WTC11 (cell line): ENCODE data around the gene COMMD9.

Experiments used
- ARID4B ChIP-seq: sonication (generic); formaldehyde crosslinking; IDR thresholded peaks from 2 replicates; pipeline ENCODE4 v1.8.0; 2023; ENCODE audit warnings: missing genetic modification reagents, mild to moderate bottlenecking, borderline replicate concordance
- ATF6 ChIP-seq: sonication (generic); formaldehyde crosslinking; IDR thresholded peaks from 2 replicates; pipeline ENCODE4 v1.8.1; 2023; ENCODE audit warnings: mild to moderate bottlenecking, missing genetic modification reagents
- ETV6 ChIP-seq: sonication (generic); formaldehyde crosslinking; IDR thresholded peaks from 2 replicates; pipeline ENCODE4 v1.8.1; 2022; ENCODE audit warnings: mild to moderate bottlenecking, missing genetic modification reagents
- MAX ChIP-seq: sonication (generic); formaldehyde crosslinking; IDR thresholded peaks from 2 replicates; pipeline ENCODE4 v1.8.0; 2022; ENCODE audit warnings: mild to moderate bottlenecking, missing genetic modification reagents
- NR2C2 ChIP-seq: sonication (generic); formaldehyde crosslinking; IDR thresholded peaks from 2 replicates; pipeline ENCODE4 v1.8.0; 2022; ENCODE audit warnings: mild to moderate bottlenecking, missing genetic modification reagents
- RELA ChIP-seq: sonication (generic); formaldehyde crosslinking; IDR thresholded peaks from 2 replicates; pipeline ENCODE4 v1.8.1; 2022; ENCODE audit warnings: missing genetic modification reagents, mild to moderate bottlenecking, borderline replicate concordance
- USF2 ChIP-seq: sonication (generic); formaldehyde crosslinking; IDR thresholded peaks from 2 replicates; pipeline ENCODE4 v1.8.1; 2023; ENCODE audit warnings: mild to moderate bottlenecking, missing genetic modification reagents, moderate library complexity
- ZNF138 ChIP-seq: sonication (generic); formaldehyde crosslinking; conservative IDR thresholded peaks from 2 replicates; pipeline ENCODE4 v1.8.1; 2022; ENCODE audit warnings: mild to moderate bottlenecking, moderate library complexity, missing genetic modification reagents
- ZNF232 ChIP-seq: sonication (generic); formaldehyde crosslinking; IDR thresholded peaks from 2 replicates; pipeline ENCODE4 v1.8.0; 2022; ENCODE audit warnings: mild to moderate bottlenecking, missing genetic modification reagents
- ZNF317 ChIP-seq: sonication (generic); formaldehyde crosslinking; IDR thresholded peaks from 2 replicates; pipeline ENCODE4 v1.8.1; 2023; ENCODE audit warnings: low read depth, mild to moderate bottlenecking, moderate library complexity, missing genetic modification reagents, borderline replicate concordance
- TF ChIP-seq, protein P1 (sequence below): fragments of 200-600 bp; IDR thresholded peaks from 2 replicates; pipeline ENCODE4 v1.8.0; 2022; ENCODE audit warnings: antibody characterized with exemption
- TF ChIP-seq, protein P2 (sequence below): sonication (generic); formaldehyde crosslinking; IDR thresholded peaks from 2 replicates; pipeline ENCODE4 v1.8.1; 2023; ENCODE audit warnings: mild to moderate bottlenecking, missing genetic modification reagents
- TF ChIP-seq, protein P3 (sequence below): sonication (generic); formaldehyde crosslinking; IDR thresholded peaks from 2 replicates; pipeline ENCODE4 v1.8.1; 2022; ENCODE audit warnings: low read depth, missing genetic modification reagents, borderline replicate concordance
- TF ChIP-seq, protein P4 (sequence below): sonication (generic); formaldehyde crosslinking; IDR thresholded peaks from 2 replicates; pipeline ENCODE4 v1.8.0; 2022; ENCODE audit warnings: mild to moderate bottlenecking, missing genetic modification reagents

DNA sequence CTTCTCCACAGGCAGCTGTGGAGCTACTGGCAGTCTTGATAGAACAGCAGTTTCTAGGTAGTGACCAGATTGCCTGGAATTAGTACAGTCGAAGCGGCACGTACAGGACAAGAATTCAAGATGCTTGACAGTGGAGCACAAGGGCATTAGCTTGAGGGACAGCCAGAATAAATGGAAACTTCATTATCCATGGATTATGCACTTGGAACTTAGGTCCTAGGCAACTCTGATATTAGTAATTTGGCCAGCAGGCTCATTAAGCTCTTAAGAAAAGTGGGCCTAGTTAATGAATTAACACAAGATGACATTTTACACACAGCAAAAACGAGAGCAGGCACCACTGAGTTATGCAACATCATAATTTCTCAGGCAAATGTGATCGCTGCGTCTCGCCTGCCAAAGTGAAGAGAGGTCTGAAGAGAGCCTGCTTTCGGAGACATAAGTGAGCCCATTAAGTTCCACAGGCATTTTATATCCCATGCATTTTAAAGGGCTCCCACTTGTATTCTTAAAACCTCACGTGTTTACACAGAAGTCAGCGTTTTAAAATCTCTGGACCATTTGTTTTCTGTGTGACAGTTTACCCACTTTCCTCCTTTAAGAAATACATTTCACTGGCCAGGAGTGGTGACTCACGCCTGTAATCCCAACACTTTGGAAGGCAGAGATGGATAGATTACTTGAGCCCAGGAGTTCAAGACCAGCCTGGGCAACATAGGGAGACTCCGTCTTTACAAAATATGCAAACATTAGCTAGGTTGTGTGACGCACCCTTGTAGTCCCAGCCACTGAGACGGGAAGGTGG, 66.2 kb downstream of the COMMD9 start:
- TF ChIP-seq RELA (no peak), ZNF317 (CRISPR knock-in tag) (no peak), USF2 (CRISPR knock-in tag) (no peak), ATF6 (no peak), NR2C2 (CRISPR knock-in tag) (no peak), ARID4B (CRISPR knock-in tag) (no peak), ZNF232 (CRISPR knock-in tag) (no peak), ZNF138 (no peak), MAX (no peak), ETV6 (CRISPR knock-in tag) (no peak)
- TF ChIP-seq, protein P1, sequence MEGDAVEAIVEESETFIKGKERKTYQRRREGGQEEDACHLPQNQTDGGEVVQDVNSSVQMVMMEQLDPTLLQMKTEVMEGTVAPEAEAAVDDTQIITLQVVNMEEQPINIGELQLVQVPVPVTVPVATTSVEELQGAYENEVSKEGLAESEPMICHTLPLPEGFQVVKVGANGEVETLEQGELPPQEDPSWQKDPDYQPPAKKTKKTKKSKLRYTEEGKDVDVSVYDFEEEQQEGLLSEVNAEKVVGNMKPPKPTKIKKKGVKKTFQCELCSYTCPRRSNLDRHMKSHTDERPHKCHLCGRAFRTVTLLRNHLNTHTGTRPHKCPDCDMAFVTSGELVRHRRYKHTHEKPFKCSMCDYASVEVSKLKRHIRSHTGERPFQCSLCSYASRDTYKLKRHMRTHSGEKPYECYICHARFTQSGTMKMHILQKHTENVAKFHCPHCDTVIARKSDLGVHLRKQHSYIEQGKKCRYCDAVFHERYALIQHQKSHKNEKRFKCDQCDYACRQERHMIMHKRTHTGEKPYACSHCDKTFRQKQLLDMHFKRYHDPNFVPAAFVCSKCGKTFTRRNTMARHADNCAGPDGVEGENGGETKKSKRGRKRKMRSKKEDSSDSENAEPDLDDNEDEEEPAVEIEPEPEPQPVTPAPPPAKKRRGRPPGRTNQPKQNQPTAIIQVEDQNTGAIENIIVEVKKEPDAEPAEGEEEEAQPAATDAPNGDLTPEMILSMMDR = no peak
- TF ChIP-seq, protein P2, sequence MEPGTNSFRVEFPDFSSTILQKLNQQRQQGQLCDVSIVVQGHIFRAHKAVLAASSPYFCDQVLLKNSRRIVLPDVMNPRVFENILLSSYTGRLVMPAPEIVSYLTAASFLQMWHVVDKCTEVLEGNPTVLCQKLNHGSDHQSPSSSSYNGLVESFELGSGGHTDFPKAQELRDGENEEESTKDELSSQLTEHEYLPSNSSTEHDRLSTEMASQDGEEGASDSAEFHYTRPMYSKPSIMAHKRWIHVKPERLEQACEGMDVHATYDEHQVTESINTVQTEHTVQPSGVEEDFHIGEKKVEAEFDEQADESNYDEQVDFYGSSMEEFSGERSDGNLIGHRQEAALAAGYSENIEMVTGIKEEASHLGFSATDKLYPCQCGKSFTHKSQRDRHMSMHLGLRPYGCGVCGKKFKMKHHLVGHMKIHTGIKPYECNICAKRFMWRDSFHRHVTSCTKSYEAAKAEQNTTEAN = no peak
- TF ChIP-seq, protein P3, sequence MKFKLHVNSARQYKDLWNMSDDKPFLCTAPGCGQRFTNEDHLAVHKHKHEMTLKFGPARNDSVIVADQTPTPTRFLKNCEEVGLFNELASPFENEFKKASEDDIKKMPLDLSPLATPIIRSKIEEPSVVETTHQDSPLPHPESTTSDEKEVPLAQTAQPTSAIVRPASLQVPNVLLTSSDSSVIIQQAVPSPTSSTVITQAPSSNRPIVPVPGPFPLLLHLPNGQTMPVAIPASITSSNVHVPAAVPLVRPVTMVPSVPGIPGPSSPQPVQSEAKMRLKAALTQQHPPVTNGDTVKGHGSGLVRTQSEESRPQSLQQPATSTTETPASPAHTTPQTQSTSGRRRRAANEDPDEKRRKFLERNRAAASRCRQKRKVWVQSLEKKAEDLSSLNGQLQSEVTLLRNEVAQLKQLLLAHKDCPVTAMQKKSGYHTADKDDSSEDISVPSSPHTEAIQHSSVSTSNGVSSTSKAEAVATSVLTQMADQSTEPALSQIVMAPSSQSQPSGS (CRISPR knock-in tag) = no peak
- TF ChIP-seq, protein P4, sequence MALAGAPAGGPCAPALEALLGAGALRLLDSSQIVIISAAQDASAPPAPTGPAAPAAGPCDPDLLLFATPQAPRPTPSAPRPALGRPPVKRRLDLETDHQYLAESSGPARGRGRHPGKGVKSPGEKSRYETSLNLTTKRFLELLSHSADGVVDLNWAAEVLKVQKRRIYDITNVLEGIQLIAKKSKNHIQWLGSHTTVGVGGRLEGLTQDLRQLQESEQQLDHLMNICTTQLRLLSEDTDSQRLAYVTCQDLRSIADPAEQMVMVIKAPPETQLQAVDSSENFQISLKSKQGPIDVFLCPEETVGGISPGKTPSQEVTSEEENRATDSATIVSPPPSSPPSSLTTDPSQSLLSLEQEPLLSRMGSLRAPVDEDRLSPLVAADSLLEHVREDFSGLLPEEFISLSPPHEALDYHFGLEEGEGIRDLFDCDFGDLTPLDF (CRISPR knock-in tag) = no peak
